ENCODE results near the gene TNFSF10.
A peak's percentile ranks its signal among the peaks of the same experiment; 100 is the strongest.

TNFSF10 gene

GRCh38 chr3:172552607-172553006 lies 29.4 kb upstream of the TNFSF10 start:
- no peak for DNase-seq (ENCODE audit: low read depth in 2 of 2)

GRCh38 chr3:172551874-172552273 lies 28.6 kb upstream of the TNFSF10 start:
- H3K4me3 ChIP-seq (replicated peaks in 1 of 2; ENCODE audit: low read depth in 2 of 2, low read length in 2 of 2) = no peak overlapping the region
- DNase-seq (ENCODE audit: low read depth in 2 of 2) = no peak
- TF ChIP-seq CTCF (IDR thresholded peaks at IDR 0.05; ENCODE audit: low read depth, low read length) = no peak

More at GRCh38 chr3:172552607-172553006, 29.4 kb upstream of the TNFSF10 start:
- no peak overlapping the region for H3K4me3 ChIP-seq (replicated peaks in 1 of 2; ENCODE audit: low read depth in 2 of 2, low read length in 2 of 2)
- TF ChIP-seq CTCF (IDR thresholded peaks at IDR 0.05; ENCODE audit: low read depth, low read length) = no peak

GRCh38 chr3:172550347-172550943 lies 27.2 kb upstream of the TNFSF10 start:
- H3K4me3 ChIP-seq (replicated peaks in 1 of 2; ENCODE audit: low read depth in 2 of 2, low read length in 2 of 2) = no peak overlapping the region
- TF ChIP-seq CTCF (IDR thresholded peaks at IDR 0.05; ENCODE audit: low read depth, low read length) = no peak
- peak; percentile 71 to 88 for DNase-seq (ENCODE audit: low read depth in 2 of 2)

GRCh38 chr3:172549144-172549543 lies 25.9 kb upstream of the TNFSF10 start:
- peak in 1 of 2 donors; percentile 32 for DNase-seq (ENCODE audit: low read depth in 2 of 2)
- no peak overlapping the region for H3K4me3 ChIP-seq (replicated peaks in 1 of 2; ENCODE audit: low read depth in 2 of 2, low read length in 2 of 2)
- TF ChIP-seq CTCF (IDR thresholded peaks at IDR 0.05; ENCODE audit: low read depth, low read length) = no peak

GRCh38 chr3:172546628-172547214 lies 23.5 kb upstream of the TNFSF10 start:
- TF ChIP-seq CTCF (IDR thresholded peaks at IDR 0.05; ENCODE audit: low read depth, low read length) = no peak
- no peak overlapping the region for H3K4me3 ChIP-seq (replicated peaks in 1 of 2; ENCODE audit: low read depth in 2 of 2, low read length in 2 of 2)
- DNase-seq (ENCODE audit: low read depth in 2 of 2) = no peak

- no peak overlapping the region for H3K4me3 ChIP-seq (replicated peaks in 1 of 2; ENCODE audit: low read depth in 2 of 2, low read length in 2 of 2)
- DNase-seq (ENCODE audit: low read depth in 2 of 2) = no peak
- no peak for TF ChIP-seq CTCF (IDR thresholded peaks at IDR 0.05; ENCODE audit: low read depth, low read length)
Measured at GRCh38 chr3:172546105-172546504, 22.9 kb upstream of the TNFSF10 start.
